ENCODE measurements around the gene RASGRF2.
"Not testable (repeated sequence)": the region's sequence is repeated elsewhere in the genome, so short reads cannot be mapped to it uniquely, and the experiment has no call there.

Gene RASGRF2

DNA sequence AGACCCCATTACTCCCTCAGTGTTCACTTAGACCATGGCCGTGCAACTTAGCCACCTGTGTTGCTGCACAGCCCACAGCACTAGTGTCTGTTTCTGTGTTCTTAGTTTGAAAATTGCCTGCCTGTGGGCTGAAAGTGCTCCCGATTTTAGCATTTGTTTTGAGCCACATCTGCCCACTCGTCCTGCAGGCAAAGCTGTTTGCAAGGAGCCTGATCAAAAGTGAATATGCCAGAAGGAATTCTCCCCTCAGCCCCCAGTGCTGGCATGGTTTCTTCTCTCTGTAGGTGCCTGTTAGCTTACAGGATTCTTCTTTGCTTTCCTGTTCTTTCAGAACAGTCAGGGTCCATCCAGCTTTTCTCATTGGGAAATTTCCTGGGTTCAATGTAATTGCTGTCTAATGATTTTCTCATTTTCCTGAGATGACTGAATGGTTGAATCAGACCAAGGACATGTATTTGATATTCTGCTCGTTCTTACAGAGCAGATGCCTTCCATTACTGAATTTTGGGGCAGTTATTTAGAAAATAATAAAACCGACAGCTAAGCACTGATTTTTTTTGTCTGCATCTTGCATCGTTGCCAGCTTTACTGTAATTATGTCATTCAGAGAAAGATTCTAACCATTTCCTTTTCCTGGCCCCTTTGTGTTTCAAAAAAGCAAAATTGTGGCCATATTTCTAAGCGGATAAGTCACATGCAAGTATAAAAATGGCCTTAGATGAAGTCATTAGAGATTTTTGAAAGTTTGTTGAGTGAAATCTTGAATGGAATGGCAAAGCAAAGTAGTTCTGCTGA lies 161.9 kb downstream of the RASGRF2 start:
- no peak for DNase-seq (ENCODE audit: low read depth)

DNA sequence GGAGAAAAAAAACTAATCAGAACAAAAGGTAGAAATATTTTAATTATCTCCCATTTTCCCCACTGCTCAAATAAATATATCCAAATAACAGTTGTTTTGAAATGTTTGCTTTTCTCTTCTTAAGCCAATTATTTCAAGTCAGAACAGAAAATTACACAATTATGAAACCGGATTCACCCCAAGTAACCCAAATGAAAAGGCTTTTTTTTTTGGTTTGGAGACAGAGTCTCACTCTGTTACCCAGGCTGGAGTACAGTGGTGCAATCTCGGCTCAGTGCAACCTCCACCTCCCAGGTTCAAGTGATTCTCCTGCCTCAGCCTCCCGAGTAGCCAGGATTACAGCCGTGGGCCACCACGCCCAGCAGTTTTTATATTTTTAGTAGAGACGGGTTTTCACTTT lies 164.5 kb downstream of the RASGRF2 start:
- H3K4me3 ChIP-seq (ENCODE audit: control insufficient read depth, low read depth, low read length); DNase-seq (ENCODE audit: low read depth): not testable (repeated sequence)

More for the DNA sequence above, 161.9 kb downstream of the RASGRF2 start:
- no peak overlapping the region for H3K4me3 ChIP-seq (ENCODE audit: control insufficient read depth, low read depth, low read length)
- TF ChIP-seq, protein P1, sequence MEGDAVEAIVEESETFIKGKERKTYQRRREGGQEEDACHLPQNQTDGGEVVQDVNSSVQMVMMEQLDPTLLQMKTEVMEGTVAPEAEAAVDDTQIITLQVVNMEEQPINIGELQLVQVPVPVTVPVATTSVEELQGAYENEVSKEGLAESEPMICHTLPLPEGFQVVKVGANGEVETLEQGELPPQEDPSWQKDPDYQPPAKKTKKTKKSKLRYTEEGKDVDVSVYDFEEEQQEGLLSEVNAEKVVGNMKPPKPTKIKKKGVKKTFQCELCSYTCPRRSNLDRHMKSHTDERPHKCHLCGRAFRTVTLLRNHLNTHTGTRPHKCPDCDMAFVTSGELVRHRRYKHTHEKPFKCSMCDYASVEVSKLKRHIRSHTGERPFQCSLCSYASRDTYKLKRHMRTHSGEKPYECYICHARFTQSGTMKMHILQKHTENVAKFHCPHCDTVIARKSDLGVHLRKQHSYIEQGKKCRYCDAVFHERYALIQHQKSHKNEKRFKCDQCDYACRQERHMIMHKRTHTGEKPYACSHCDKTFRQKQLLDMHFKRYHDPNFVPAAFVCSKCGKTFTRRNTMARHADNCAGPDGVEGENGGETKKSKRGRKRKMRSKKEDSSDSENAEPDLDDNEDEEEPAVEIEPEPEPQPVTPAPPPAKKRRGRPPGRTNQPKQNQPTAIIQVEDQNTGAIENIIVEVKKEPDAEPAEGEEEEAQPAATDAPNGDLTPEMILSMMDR (IDR thresholded peaks at IDR 0.05; ENCODE audit: control insufficient read depth, insufficient read depth, low read depth, low read length, missing control alignments), result no peak

DNA sequence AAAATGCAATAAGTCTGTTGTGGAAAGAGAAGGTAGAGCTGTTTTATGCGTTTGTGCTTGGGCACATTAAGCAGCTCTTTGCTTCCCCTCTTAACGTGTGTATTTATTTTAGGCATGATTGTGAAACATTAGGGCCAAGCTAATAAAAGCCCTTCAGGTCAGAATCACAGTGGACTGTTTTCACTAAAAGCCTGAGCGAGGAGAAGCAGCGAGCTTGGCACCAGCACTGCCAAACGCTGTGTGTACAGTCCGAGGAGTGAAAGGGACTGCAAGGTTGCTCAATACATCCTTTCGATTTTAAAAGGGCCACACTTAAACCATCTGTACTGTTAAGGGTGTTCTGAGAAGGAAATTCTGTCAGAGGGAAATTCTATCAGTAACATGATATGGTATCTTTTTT lies 165.8 kb downstream of the RASGRF2 start:
- no peak overlapping the region for H3K4me3 ChIP-seq (ENCODE audit: control insufficient read depth, low read depth, low read length)
- TF ChIP-seq, protein P1 (IDR thresholded peaks at IDR 0.05; ENCODE audit: control insufficient read depth, insufficient read depth, low read depth, low read length, missing control alignments), result no peak
- peak; percentile 13 for DNase-seq (ENCODE audit: low read depth)

DNA sequence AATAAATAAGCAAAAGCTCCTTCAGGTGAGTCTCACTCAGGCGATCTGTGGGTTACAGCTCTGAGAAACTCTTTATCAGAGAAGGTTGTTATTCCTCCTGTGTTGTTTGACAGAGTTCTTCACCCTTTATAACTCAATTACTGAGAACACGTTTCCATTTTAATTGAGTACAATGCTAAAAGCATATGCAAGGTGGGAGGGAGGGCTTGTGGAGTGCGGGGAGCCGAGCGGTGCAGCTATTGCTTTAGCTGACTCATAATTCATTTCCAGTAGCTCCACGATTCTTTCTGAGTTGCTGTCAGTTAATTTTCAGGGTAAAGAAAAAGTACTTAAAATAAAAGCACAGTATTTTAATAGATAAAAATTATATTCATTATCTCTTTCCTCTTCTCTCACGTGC lies 168.3 kb downstream of the RASGRF2 start:
- no peak overlapping the region for H3K4me3 ChIP-seq (ENCODE audit: control insufficient read depth, low read depth, low read length)
- DNase-seq (ENCODE audit: low read depth), result no peak
- TF ChIP-seq, protein P1 (IDR thresholded peaks at IDR 0.05; ENCODE audit: control insufficient read depth, insufficient read depth, low read depth, low read length, missing control alignments), result no peak

DNA sequence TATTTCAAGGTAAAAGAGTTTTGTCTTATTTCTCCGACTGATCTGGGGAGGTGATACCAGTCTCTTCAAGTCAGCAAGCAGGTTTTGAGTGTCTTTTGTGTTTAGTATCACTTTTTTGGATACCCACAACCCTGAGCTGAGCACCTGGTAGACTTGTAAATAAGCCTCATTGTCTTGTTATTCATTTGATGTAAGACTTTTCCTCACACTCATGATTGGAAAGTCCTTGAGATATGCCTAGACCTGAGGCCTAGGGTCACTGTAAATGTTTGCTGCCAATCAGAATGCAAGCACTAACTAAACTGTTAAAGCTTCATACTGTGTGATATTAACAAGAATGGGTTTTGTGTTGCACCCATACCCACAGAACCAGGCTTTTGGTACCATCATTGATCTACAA lies 172.2 kb downstream of the RASGRF2 start:
- TF ChIP-seq, protein P1 (IDR thresholded peaks at IDR 0.05; ENCODE audit: control insufficient read depth, insufficient read depth, low read depth, low read length, missing control alignments), result no peak
- H3K4me3 ChIP-seq (ENCODE audit: control insufficient read depth, low read depth, low read length), result no peak overlapping the region
- no peak for DNase-seq (ENCODE audit: low read depth)

DNA sequence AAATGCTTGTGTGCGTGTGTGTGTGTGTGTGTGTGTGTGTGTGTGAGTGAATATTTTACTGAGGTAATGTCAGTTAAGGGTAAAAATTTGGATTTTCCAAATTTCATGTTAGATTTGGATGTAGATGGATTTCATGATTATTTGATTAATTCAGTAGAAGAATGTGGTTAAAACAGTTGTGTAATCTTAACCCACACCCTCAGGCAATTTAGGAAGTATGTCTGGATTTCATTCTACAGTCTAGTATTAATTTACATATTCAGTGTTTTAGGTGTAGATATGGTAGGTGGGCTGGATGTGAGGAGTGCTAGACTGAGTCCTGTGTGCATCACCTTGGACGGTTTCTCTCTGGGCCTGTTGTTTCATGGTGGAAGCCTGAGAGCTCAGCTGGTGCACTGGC lies 173.9 kb downstream of the RASGRF2 start:
- TF ChIP-seq, protein P1 (IDR thresholded peaks at IDR 0.05; ENCODE audit: control insufficient read depth, insufficient read depth, low read depth, low read length, missing control alignments), result no peak
- DNase-seq (ENCODE audit: low read depth), result no peak
- H3K4me3 ChIP-seq (ENCODE audit: control insufficient read depth, low read depth, low read length), result no peak overlapping the region

DNA sequence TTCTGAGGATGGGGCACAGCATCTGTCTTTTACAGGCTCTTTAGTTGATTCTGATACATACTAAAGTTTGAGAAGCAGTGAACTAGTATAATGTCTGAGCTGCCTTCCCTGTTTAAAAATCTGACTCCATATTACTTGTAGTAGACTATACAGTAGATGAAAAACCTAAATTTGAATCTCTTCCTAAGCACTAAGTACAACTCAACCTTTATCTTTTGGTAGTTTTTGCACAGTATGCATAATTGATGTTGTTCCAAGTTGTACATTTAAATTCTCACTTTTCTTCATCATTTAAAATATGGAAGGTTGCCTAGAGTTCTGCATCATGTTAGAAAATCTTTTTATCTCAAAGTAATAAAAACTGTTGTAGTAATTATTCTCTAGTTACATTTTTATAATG lies 174.4 kb downstream of the RASGRF2 start:
- TF ChIP-seq, protein P1 (IDR thresholded peaks at IDR 0.05; ENCODE audit: control insufficient read depth, insufficient read depth, low read depth, low read length, missing control alignments), result no peak
- DNase-seq (ENCODE audit: low read depth), result no peak
- no peak overlapping the region for H3K4me3 ChIP-seq (ENCODE audit: control insufficient read depth, low read depth, low read length)
